ENCODE results near the gene GAS7. TPM values are rescaled to one million over a fixed set of nuclear protein-coding genes. Genes with fewer than 3 reads are reported as not detected.
A peak's percentile ranks its signal among the peaks of the same experiment; 100 is the strongest.

The GAS7 gene
- total RNA-seq, 1 donor from 2014 or later, result 50.6 TPM

GRCh38 chr17:10055262-10055975 is 143.0 kb downstream of the GAS7 start:
- Histone ChIP-seq H3K27ac (no peak overlapping the region), H3K9me3 (no peaks in the 10 kb centered on the region)
- no peak for ATAC-seq

DNA sequence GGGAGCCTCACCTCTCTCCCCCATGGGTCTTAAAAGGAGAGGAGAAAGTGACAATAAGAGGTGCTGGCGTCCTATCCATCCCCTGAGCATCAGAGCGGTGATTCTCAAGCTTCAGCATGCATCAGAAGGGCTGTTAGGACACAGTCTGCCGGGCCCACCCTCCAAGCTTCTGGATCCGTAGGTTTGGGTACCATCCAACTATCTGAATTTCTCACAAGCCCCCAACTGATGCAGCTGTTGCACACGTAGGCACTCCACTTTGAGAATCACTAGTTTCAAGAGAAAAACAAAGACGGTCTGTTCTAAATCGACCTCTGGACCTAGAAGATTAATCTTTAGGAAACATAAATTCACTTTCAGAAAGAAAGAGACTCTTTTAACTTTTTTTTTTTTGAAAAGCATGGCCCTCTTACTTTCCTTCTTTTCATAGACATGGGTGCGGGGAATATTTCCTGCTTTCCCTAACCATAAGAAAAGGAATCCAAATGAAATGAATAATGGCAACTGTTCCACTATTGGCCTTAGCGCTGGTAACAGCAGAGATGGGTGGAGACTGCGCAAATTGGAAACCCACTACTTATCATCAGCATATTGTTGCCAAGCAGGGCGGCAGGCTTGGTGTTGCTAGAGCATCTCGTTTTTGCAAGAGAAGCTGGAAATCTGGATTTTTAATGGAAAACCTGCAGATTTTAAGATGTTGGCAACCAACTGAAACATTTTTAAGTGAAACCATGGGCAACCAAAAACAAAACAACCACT is 144.4 kb downstream of the GAS7 start:
- H3K4me3 ChIP-seq, result no peak overlapping the region

More at GRCh38 chr17:10055262-10055975, 143.0 kb downstream of the GAS7 start:
- H3K36me3 ChIP-seq, result no peaks in the 10 kb centered on the region
- TF ChIP-seq, protein P1, sequence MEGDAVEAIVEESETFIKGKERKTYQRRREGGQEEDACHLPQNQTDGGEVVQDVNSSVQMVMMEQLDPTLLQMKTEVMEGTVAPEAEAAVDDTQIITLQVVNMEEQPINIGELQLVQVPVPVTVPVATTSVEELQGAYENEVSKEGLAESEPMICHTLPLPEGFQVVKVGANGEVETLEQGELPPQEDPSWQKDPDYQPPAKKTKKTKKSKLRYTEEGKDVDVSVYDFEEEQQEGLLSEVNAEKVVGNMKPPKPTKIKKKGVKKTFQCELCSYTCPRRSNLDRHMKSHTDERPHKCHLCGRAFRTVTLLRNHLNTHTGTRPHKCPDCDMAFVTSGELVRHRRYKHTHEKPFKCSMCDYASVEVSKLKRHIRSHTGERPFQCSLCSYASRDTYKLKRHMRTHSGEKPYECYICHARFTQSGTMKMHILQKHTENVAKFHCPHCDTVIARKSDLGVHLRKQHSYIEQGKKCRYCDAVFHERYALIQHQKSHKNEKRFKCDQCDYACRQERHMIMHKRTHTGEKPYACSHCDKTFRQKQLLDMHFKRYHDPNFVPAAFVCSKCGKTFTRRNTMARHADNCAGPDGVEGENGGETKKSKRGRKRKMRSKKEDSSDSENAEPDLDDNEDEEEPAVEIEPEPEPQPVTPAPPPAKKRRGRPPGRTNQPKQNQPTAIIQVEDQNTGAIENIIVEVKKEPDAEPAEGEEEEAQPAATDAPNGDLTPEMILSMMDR (IDR thresholded peaks at IDR 0.05), result no peak
- intact Hi-C loops (cut with DNase I), result no loop called here
- H3K4me3 ChIP-seq, result no peak overlapping the region
- H3K4me1 ChIP-seq, result peaks cover 7% of the 10 kb centered on the region
- no peaks in the 10 kb centered on the region for H3K27me3 ChIP-seq
- no peak for DNase-seq

GRCh38 chr17:10052106-10052813 is 146.1 kb downstream of the GAS7 start:
- no peaks in the 10 kb centered on the region for H3K9me3 ChIP-seq
- H3K27me3 ChIP-seq, result no peaks in the 10 kb centered on the region
- H3K27ac ChIP-seq, result no peak overlapping the region
- H3K4me1 ChIP-seq, result peaks cover 9% of the 10 kb centered on the region
- H3K36me3 ChIP-seq, result no peaks in the 10 kb centered on the region
- intact Hi-C loops (cut with DNase I), result no loop called here
- H3K4me3 ChIP-seq, result no peak overlapping the region
- TF ChIP-seq, protein P1 (IDR thresholded peaks at IDR 0.05), result no peak
- DNase-seq (no peak), ATAC-seq (no peak)

More for the DNA sequence above, 144.4 kb downstream of the GAS7 start:
- no peak overlapping the region for H3K27ac ChIP-seq
- TF ChIP-seq, protein P1 (IDR thresholded peaks at IDR 0.05), result no peak
- no peaks in the 10 kb centered on the region for H3K9me3 ChIP-seq
- DNase-seq, result no peak
- H3K36me3 ChIP-seq, result no peaks in the 10 kb centered on the region
- H3K4me1 ChIP-seq, result peaks cover 9% of the 10 kb centered on the region
- intact Hi-C loops (cut with DNase I), result no loop called here
- H3K27me3 ChIP-seq, result no peaks in the 10 kb centered on the region
- no peak for ATAC-seq

DNA sequence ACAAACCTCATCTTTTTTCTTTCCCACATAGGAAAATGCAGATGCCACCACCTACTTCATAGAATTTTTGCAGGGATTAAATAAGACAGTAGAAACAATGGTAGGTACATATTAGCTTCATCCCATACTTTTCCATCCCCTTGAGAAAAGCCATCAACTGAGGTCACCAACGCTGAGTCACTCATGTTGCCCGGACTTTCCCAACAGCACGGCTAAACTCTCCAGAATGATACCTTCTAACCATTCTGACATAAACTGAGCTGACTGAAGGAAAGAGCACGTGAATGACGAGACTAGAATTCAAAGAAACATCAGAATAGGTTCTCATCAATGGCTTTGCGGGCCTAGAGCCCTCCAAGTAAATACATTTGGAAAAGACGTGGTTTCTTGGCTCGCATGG is 147.3 kb downstream of the GAS7 start:
- no peak for DNase-seq
- Histone ChIP-seq H3K4me3 (no peak overlapping the region), H3K4me1 (peaks cover 9% of the 10 kb centered on the region), H3K27me3 (no peaks in the 10 kb centered on the region), H3K36me3 (no peaks in the 10 kb centered on the region), H3K9me3 (no peaks in the 10 kb centered on the region), H3K27ac (no peak overlapping the region)
- TF ChIP-seq, protein P1 (IDR thresholded peaks at IDR 0.05), result no peak
- no peak for ATAC-seq
- intact Hi-C loops (cut with DNase I), result no loop called here

DNA sequence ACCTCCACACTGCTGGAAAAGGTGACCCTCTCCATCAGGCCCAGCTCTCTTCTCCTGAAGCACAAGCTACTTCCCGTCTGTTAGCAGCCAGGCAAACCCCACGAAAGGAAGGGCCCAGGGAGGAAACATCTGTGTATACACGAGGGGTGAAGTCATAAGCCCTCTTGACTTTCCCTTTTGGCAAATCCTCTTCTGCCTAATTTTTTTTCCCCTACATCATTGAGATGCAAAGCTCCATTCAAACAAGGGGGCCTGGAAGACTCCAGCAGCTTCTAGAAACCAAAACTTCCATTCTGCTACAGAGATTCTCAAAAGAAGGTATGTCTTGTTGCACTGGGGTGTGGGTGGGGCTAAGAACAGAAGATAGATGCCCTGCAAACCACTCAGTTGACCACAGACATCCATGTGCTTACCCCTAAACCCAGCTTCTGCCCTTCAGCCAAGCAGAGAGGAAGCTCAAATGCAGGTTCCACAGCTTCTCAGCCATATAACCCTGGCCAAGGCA is 147.8 kb downstream of the GAS7 start:
- peaks cover 9% of the 10 kb centered on the region for H3K4me1 ChIP-seq
- no peaks in the 10 kb centered on the region for H3K36me3 ChIP-seq
- no peaks in the 10 kb centered on the region for H3K27me3 ChIP-seq
- intact Hi-C loops (cut with DNase I), result no loop called here
- TF ChIP-seq, protein P1 (IDR thresholded peaks at IDR 0.05), result no peak
- ATAC-seq (peak; percentile 45), DNase-seq (no peak)
- no peak overlapping the region for H3K27ac ChIP-seq
- no peak overlapping the region for H3K4me3 ChIP-seq
- no peaks in the 10 kb centered on the region for H3K9me3 ChIP-seq
